ENCODE results near the gene ADIRF.
"Not testable (repeated sequence)": the region's sequence is repeated elsewhere in the genome, so short reads cannot be mapped to it uniquely, and the experiment has no call there.

ADIRF gene

DNA sequence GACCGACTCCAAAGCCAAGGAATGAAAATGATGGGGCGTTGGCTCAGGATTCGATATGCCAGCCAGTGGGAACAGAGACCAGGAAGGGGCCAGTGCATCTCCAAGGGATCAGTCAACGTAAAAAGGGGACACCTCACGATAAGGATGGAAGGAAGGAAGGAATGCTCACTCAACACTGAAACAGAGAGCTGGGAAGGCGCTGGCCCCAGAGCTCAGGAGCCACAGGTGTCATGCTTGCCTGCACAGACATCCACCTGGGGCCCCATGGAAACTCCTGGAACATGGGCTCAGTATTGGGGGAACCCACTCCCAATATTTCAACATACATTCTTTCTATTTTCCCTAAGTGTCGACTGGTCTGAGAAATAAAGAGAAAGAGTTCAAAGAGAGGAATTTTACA, 16.2 kb upstream of the ADIRF start:
- in situ Hi-C loops (cut with HindIII; ENCODE audit: low pct_ligation_motif_present, low sequenced_read_pairs) = no loop called here
- no peaks in the 10 kb centered on the region for H3K36me3 ChIP-seq (replicated peaks)
- DNase-seq = no peak
- TF ChIP-seq, protein P1, sequence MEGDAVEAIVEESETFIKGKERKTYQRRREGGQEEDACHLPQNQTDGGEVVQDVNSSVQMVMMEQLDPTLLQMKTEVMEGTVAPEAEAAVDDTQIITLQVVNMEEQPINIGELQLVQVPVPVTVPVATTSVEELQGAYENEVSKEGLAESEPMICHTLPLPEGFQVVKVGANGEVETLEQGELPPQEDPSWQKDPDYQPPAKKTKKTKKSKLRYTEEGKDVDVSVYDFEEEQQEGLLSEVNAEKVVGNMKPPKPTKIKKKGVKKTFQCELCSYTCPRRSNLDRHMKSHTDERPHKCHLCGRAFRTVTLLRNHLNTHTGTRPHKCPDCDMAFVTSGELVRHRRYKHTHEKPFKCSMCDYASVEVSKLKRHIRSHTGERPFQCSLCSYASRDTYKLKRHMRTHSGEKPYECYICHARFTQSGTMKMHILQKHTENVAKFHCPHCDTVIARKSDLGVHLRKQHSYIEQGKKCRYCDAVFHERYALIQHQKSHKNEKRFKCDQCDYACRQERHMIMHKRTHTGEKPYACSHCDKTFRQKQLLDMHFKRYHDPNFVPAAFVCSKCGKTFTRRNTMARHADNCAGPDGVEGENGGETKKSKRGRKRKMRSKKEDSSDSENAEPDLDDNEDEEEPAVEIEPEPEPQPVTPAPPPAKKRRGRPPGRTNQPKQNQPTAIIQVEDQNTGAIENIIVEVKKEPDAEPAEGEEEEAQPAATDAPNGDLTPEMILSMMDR (IDR thresholded peaks at IDR 0.05; ENCODE audit: low read depth, low read length, missing control alignments) = no peak
- no peaks in the 10 kb centered on the region for H3K27me3 ChIP-seq (replicated peaks)
- no peak overlapping the region for H3K27ac ChIP-seq
- H3K4me3 ChIP-seq (ENCODE audit: low read depth, low read length) = no peak overlapping the region

DNA sequence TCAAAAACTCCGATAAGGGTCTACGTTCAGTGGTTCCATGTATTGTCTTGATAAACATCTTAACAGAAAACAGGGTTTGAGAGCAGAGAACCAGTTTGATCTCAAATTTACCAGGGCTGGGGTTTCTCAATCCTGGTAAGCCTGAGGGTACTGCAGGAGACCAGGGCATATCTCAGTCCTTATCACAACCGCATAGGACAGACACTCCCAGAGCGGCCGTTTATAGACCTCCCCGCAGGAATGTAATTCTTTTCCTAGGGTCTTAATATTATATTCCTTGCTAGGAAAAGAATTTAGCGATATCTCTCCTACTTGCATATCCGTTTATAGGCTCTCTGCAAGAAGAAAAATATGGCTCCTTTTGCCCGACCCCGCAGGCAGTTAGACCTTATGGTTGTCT, 15.6 kb upstream of the ADIRF start:
- H3K27me3 ChIP-seq (replicated peaks); H3K4me3 ChIP-seq (ENCODE audit: low read depth, low read length); H3K36me3 ChIP-seq (replicated peaks); in situ Hi-C loops (cut with HindIII; ENCODE audit: low pct_ligation_motif_present, low sequenced_read_pairs); DNase-seq; H3K27ac ChIP-seq: not testable (repeated sequence)

DNA sequence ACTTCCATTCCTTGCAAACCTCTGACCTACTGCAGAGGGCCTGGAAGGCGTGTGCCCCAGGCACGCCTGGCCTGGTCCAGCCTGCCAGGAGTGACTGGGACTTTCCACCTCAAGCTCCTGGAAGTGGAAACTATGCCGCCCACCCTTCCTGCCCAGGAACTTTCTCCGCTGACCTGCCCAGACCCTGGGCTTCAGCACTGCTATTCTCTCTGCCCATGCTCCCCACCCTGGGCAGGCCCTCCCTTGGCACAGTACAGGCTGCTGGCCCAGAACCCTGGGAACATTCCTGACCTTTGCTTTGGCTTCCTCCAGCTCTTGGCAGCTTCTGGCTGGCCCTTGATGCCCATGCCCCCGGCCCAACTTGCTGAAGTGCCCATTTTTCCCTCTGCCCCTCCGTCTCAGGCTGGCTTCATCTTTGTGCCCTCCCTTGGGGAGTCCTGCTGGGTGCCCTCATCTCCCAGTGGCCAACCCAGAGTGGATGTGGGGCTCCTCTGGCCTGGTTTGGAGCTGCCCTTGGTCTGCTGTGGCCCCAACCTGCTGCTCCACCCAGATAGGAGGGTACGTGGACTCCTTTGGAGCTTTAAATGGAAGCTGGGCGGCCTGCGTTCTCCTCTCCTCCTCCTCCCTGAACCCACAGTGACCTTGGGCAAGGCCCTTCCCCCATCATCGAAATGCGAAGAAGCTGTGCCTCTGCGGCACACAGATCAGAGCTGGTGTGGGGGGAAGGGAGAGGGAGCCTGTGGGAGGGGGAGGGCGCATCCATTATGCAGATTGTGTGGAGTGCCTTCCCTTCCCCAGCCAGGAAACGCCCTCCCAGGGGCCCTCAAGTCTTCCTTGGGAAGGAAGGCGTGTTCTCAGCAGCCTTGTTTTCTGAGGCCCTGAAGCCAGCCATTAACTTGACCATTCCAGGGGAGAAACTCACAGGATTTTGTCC, 14.3 kb upstream of the ADIRF start:
- peak; percentile 44 for DNase-seq
- peak overlapping the region; percentile 28 for H3K27ac ChIP-seq
- no peaks in the 10 kb centered on the region for H3K27me3 ChIP-seq (replicated peaks)
- H3K4me3 ChIP-seq (ENCODE audit: low read depth, low read length) = no peak overlapping the region
- TF ChIP-seq, protein P1 (IDR thresholded peaks at IDR 0.05; ENCODE audit: low read depth, low read length, missing control alignments) = no peak
- in situ Hi-C loops (cut with HindIII; ENCODE audit: low pct_ligation_motif_present, low sequenced_read_pairs) = no loop called here
- no peaks in the 10 kb centered on the region for H3K36me3 ChIP-seq (replicated peaks)

DNA sequence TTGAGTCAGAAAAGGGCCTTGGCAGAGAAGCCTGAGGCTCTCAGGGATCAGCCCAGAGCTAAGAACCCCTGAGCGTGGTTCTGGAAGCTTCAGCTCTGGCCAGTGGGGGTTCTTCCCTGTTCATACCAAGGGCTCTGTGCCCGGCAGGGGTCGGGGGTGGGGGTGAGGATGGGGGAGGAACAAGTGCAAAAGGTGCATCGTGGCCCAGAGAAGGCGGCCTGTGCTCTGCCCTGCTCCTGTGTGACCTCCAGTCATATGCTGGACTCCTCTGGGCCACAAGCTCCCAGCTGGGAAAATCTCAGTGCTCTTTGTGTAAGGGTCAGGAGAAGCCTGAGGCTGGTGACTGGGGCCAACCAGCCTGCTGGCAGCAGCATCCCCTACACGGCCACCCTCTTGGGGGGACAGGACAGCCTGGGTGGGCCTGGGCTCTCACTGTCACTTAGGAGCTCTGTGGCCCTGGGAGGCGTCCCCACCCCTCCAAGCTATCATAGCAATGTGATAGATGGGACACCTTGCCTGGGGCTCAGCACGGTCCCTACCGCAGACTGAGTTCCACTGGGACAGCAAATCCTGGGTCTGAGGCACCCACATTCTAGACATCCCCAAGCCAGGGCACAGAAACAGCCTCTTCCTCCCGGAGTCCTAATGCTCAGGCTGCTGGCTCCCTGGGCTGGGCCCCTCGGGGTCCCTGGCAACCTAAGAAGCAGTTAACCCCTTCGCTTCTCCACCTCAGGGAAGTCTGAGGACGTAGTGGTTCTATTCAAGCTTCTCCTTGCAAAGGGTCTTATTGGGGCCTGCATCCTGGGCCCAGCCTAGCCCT, 13.4 kb upstream of the ADIRF start:
- no peak for DNase-seq
- Histone ChIP-seq H3K36me3 (replicated peaks) (no peaks in the 10 kb centered on the region), H3K4me3 (ENCODE audit: low read depth, low read length) (no peak overlapping the region), H3K27ac (peak overlapping the region; percentile 28), H3K27me3 (replicated peaks) (no peaks in the 10 kb centered on the region)
- in situ Hi-C loops (cut with HindIII; ENCODE audit: low pct_ligation_motif_present, low sequenced_read_pairs) = no loop called here
- TF ChIP-seq, protein P1 (IDR thresholded peaks at IDR 0.05; ENCODE audit: low read depth, low read length, missing control alignments) = no peak

DNA sequence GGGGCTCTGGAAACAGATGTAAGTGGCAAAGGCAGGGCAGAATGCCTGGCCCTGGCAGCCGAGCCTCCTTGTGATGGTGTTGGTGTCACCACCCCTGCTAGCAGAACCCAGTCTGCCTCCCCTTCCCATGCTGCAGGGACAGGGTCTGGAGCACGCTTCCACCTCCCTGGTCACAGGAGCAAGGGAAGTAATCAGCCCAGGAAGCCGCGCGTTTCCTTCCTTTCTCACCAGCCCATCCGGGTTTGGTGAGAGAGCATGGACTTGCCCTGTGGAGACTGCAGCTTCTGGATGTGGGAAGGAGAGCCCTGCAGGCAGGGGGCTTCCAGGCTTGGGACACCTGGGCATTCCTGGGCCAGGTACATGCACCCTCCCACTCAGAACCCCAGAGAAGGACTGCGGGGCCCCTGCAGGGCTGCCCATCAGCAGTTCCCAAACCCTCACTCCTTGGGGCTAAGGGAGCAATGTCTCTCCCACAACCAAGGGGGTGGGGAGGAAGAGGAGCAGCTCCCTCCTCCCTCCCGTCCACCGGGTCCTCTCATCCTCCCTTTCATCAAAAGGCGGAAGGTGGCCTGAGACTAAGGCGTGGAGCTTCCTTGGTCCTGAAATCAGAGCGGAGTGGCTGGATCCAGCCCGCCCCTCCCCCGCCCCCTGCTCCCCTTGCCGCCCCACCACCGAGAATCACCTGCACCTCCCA, 12.6 kb upstream of the ADIRF start:
- Histone ChIP-seq H3K27ac (no peak overlapping the region), H3K36me3 (replicated peaks) (no peaks in the 10 kb centered on the region), H3K27me3 (replicated peaks) (no peaks in the 10 kb centered on the region), H3K4me3 (ENCODE audit: low read depth, low read length) (no peak overlapping the region)
- in situ Hi-C loops (cut with HindIII; ENCODE audit: low pct_ligation_motif_present, low sequenced_read_pairs) = no loop called here
- TF ChIP-seq, protein P1 (IDR thresholded peaks at IDR 0.05; ENCODE audit: low read depth, low read length, missing control alignments) = no peak
- DNase-seq = no peak

All from brain microvascular endothelial cell (primary cell).